HG03039 (cell line): ENCODE data around the gene ACTR3C.

Experiments used
- ATAC-seq: cut with Tn5 transposase; IDR thresholded peaks from one replicate; pipeline ENCODE4 v1.9.1; 2021; ENCODE audit warnings: mild to moderate bottlenecking, moderate library complexity; ENCODE audit not compliant: unreplicated experiment

Gene ACTR3C

DNA sequence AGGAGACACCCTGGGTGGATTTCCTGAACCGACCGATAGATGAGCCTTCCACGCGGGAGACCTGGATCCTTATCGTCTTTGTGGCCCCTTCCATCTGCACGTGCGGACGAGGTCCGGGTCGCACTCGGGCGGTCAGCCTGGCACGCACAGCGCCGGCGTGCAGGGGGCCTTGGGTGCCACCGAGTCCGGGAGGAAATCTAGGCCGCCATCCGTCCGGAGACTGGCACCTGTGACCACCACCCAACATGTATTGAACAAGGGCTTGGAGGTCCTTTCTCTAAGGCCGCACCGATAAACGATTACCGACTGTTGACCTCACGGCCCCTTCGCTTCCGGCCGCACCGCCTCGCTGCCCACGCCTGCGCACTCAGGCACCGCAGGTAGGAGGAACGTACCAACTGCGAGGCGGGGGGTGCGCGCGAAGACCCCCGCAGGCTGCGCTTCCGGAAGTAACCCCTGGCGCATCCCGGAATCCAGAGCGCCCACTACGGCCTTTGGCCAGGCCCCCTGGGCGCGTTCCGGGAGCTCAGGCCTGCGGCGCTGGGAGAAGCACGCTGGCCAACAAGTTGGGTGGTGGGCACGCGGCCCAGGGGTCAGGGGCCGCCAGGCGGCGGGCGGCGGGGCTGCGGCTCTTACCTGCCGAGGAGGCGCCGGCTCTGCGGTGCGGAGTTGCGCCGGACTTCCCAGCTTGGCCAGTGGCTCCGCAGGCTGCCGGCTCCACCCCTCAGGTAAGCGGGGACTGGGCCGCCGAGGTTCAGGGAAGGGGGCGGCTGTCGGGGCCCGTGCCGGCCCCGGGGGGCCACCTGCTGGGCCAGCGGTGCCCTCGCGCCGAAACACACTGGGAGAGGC is at the start of gene ACTR3C, which contains the start of gene LRRC61:
ACTR3C (minus strand) TSS at position 713 of the 849 bp plus-strand sequence. CDS start 28,249 bp downstream, outside the sequence.
LRRC61 (plus strand) TSS at position 523 of the 849 bp plus-strand sequence. CDS start 13,507 bp downstream, outside the sequence.
- peak; percentile 57 for ATAC-seq

DNA sequence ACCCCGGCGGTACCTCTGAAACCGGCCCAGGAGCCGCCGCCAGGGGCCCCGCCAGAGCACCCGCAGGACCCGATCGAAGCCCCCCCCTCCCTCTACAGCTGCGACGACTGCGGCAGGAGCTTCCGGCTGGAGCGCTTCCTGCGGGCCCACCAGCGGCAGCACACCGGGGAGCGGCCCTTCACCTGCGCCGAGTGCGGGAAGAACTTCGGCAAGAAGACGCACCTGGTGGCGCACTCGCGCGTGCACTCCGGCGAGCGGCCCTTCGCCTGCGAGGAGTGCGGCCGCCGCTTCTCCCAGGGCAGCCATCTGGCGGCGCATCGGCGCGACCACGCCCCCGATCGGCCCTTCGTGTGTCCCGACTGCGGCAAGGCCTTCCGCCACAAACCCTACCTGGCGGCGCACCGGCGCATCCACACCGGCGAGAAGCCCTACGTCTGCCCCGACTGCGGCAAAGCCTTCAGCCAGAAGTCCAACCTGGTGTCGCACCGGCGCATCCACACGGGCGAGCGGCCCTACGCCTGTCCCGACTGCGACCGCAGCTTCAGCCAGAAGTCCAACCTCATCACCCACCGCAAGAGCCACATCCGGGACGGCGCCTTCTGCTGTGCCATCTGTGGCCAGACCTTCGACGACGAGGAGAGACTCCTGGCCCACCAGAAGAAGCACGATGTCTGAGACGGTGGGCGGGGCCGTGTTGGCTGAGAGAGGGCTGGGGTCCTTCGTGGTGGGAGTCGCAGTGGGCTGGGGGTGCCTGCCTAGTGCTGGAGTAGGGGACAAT is 49.1 kb upstream of the ACTR3C start:
- ATAC-seq, result no peak

DNA sequence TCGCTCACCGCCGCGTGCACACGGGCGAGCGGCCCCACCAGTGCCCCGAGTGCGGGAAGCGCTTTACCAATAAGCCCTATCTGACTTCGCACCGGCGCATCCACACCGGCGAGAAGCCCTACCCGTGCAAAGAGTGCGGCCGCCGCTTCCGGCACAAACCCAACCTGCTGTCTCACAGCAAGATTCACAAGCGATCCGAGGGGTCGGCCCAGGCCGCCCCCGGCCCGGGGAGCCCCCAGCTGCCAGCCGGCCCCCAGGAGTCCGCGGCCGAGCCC is 48.6 kb upstream of the ACTR3C start:
- ATAC-seq, result no peak

DNA sequence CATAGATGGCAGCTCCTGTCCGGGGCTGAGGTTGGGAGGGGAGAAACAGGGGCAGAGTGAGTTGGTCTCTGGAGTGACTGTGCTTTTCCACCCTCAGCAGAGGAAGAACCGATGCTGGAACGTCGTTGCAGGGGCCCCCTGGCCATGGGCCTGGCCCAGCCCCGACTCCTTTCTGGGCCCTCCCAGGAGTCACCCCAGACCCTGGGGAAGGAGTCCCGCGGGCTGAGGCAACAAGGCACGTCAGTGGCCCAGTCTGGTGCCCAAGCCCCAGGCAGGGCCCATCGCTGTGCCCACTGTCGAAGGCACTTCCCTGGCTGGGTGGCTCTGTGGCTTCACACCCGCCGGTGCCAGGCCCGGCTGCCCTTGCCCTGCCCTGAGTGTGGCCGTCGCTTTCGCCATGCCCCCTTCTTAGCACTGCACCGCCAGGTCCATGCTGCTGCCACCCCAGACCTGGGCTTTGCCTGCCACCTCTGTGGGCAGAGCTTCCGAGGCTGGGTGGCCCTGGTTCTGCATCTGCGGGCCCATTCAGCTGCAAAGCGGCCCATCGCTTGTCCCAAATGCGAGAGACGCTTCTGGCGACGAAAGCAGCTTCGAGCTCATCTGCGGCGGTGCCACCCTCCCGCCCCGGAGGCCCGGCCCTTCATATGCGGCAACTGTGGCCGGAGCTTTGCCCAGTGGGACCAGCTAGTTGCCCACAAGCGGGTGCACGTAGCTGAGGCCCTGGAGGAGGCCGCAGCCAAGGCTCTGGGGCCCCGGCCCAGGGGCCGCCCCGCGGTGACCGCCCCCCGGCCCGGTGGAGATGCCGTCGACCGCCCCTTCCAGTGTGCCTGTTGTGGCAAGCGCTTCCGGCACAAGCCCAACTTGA is 48.0 kb upstream of the ACTR3C start:
- no peak for ATAC-seq

DNA sequence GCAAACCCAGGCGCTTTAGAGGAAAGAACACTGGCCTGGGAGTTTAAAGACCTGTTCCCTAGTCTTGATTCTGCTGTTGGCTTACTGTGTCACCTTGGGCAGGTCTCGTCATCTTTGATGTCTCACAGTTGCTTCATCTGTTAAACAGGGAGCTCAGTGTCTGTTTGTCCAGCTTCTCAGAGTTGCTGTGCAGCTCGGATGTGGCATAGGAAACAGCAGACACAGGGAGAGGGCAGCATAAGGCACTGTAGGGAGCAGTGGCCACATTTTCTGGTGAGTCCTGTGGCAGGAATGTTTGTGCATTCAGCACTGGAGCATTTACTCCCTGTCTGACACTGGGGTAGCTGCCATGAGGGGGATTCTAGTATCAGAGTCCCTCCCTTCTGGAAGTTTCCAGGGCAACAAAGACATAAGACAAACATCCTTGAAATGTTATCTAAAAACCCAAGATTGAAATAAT is 47.3 kb upstream of the ACTR3C start:
- no peak for ATAC-seq

DNA sequence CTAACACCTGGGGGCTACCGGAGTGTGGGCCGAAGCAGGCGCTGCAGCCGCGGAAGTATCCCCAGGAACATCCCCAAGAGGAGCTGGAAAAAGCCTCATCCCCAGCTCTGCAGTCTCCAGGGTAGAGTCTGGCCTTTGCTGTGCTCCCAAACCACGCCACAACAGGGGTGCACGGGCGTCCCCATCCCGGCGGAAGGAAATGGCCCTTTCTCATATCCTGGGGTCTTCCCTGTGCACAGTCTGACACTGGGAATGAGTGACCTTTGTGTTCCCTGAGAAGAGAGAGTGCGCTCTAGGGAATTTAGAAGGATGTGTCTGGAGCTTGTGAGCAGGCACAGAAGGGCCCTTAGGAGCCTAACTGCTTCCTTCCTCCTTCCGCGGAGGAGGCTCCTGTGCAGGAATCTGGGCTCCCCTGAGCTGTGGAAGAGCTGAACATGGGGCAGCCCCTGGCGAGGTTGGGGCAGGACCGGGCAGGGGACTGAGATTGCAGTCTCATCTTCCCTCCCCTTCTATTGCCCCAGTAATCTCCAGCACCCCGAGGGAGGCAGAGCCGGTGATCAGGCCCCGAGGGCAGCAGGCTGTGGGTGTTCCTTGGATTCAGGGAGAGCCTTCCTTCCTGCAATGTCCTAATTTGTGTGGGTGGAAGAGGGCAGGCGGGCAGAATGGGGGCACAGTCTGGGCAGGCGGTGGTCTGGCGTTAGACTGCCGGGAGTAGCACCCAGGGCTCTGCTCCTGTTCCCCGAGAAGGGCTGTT is 46.6 kb upstream of the ACTR3C start:
- ATAC-seq, result no peak

DNA sequence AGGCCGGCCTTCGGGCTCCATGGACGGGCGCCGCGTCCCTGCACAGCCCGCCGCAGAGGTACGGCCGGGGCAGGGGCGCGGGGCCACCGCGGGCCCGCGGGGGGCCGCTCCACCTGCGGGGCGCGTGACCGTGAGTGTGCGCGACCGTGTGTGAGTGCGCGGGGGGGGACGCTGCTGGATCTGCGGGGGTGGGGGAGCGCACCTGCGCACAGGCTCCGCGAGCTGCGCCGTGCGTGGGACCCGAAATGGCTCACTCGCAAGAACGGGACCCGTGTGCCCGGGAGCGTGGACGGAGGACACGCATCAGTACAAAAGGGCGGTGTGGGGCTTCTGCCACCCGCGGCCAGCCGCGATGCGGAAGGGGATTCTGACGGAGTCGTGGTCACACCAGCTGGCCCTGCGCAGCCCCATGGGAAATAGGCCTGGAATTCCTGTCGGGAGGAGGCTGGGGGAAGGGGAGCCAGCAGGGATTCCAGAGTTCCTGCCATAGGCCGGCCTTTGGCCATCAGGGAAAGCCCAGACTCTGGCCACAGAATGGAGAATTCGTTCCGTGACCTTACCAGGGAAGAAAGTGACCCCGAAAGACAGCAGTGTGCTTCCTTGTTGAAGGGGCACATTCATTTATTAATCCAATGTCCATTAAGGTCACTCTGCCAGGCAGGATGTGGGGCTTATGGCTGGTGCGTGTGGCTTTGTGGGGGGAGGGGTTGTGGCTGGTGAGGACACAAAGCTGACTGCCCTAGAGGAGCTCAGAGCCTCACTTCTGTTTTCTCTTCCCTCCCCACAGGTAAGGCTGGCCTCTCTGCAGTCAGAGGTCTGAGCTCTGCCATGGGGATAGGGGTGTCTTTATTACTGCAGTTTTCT is 45.8 kb upstream of the ACTR3C start:
- peak; percentile 30 for ATAC-seq

DNA sequence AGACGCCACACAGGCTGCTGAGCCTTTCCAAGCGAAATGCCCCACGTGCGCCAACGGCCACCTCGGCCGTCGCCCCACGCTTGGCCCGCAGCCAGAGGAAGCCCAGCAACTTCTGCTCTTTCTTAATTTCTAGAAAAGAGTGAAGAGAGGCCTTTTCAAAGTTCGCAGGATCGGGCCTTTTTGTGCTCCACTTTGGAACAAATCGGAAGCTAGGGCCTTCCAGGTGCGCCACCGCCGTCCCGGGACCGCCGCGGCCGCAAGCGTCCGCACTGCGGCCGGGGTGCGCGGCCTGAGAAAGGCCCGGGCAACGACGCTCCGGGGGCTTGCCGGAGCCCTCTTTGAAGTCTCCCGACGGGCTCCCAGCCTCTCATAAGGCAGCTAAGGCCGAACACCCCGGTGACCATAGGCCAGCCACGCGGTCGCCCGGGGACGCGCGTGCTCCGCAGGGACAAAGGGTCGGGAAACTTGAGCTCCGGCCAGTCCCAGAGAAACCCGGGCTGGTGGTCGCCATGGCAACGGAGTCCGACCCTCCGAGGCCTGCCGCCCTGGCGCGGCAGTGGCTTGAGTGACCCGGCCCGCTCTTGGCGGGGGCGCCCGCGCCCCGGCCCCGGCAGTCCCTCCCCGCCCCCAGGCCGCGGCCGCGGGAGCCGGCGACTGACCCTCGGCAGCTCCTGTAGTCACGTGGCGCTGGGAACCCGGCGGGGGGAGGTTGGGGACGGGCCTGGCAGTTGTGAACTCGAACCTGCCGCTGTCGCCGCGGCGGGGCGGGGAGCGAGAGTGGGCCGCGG is 44.9 kb upstream of the ACTR3C start, which contains the start of gene REPIN1:
REPIN1 (plus strand) TSS at position 727 of the 788 bp plus-strand sequence. CDS start 890 bp downstream, outside the sequence.
- ATAC-seq, result peak; percentile 50

DNA sequence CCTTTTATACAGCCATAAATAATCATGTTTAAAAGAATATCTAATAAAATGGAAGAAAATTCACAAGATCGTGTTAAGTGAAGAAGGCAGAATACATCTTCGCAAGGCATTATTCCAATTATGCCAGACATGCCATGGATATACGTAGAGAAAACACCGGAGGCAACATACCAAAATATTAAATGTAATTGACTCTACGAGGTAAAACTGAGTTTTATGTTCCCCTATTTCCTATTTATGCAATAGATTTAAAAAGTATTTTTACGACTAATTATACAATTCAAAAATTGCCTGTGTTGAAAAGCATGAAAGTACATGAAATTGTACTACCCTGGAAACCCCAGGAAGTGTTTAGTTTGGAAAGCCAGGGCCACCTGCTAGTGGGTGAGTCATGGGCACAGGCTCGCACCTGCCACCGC is 44.3 kb upstream of the ACTR3C start:
- no peak for ATAC-seq

DNA sequence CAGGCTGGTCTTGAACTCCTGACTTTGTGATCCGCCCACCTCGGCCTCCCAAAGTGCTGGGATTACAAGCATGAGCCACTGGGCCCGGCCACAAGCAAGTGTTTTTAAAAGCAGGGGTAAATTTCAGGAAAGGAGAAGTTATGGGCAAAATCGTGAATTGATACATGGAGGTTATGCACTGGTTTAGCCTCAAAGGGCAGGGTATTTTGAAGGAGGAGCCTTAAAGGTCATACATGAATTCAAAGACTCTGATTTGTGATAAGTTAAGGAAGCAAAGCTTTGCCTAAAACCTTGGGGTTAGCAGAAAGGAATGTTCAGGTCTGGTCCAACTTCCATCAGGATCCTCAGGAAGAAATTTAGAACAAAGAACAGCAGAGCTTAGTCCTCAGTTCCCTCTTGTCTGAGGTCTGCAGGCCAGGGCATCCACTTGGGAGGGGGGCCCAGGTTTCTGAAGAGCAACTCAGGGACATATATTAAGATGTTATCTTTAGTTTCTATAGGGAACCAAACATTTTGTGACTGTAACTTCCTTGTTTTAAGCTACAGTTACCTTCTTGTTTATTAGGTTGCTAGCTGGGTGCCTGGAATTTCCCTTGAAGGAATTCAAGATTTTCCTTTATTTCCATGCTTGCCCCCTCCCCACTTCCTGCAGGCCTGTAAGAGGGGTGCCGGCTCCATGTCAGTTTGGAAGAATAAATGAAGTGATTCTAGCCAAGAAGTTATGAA is 42.5 kb upstream of the ACTR3C start:
- ATAC-seq, result no peak

DNA sequence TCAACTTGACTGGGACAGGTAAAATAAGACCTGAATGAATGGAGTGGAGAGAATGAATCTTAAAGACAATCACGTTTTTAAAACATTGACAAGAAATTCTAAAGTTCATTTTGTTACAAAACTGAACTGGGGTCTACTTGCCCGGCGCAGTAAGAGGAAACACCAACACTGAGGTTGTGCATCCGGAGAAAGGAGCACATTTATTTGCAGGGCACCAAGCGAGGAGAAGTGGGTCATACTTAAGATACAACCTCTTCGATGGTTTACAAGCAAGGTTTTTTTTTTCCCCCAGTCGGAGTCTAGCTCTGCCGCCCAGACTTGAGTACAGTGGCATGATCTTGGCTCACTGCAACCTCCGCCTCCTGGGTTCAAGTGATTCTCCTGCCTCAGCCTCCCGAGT is 41.8 kb upstream of the ACTR3C start:
- ATAC-seq, result no peak

DNA sequence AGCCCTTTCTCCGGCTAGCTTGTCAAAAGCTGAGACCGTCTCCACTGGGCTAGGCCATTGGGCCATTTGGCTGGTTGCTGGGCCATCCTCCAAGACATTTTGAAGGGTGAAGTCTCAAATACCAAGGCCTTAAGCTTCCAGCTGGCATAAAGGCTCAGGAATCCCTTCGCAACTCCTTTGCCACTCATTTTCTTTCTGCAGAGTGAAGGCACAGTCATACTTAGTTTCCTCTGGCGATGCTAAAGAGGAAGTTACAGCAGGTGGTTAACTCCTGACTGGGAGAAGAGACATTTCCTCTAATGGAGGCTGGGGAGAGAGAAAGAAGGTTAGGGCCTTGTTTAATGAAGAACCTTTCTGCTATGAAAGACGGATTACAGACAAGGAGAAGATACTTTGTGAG is 40.5 kb upstream of the ACTR3C start:
- ATAC-seq, result no peak

DNA sequence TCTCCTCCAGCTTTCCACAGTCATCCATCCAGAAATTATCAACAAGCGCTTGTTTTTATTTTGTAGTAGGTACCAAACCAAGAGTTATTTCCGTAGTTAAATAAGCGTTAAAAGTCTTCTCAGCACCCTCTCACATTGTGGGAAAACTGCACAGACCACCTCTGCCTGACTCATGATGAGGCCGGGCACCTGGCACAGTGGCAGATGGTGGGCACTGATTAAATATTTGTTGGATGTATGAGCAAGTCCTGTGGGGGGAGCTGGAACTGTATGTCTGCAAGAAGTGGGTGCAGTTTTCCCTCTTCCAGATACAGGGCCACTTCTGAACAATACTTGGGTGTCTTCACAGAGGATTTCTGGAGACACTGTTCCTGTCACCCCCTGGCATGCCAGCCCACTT is 40.0 kb upstream of the ACTR3C start:
- no peak for ATAC-seq

DNA sequence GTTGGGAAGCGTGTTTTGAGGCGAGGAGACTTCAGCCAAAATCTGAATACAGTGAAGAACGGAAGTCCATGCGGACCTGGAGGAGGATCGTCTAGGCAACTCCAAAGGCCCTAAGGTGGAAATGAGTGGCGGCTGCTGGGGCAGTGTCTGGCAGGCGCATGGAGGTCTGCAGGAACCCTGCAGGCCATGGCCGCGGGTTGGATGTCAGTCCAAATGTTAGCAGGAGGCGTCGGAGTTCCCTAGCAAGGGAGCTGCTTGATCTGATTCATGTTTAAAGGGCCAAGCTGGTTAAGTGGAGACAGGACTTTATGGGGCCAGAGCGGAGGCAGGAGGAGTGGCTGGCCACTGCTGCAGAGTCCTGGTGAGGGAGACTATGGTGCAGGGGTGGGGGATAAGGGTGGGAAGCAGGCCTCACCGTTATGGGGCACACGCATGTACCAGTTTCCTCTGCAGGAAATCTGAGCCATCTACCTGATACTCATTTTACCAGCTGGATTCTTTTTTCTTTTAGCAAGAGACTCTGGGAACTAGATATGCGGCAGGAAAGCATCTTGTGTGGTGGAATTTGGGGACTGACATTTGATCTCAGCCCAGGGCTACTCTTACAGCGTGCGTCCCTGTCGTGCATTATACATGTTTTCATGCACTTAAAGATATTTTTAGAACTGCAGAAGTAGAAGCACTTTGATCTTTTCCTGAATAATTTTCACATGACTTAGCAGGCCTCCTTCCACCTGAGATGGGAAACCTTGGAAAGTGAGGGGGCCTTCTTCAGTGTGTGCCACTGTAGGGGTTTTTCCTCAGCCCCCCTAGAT is 38.7 kb upstream of the ACTR3C start:
- ATAC-seq, result no peak

DNA sequence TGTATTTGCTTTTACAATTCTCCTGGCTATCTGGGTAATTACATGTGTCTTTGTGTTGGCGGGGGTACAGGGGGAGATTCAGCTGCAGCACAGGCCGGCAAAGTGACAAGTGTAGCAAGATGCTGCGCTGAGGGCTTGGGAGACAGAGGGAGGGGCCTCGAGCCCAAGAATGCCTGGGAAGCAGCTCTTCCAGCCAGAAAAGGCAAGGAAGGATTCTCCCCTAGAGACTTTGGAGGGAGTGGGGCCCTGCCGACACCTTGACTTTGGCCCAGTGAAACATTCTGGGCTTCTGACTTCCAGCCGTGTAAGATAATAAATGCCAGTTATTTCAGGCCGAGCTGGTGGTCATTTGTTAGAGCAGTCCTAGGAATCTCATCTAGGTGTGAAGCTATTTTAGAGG is 38.1 kb upstream of the ACTR3C start:
- ATAC-seq, result no peak

DNA sequence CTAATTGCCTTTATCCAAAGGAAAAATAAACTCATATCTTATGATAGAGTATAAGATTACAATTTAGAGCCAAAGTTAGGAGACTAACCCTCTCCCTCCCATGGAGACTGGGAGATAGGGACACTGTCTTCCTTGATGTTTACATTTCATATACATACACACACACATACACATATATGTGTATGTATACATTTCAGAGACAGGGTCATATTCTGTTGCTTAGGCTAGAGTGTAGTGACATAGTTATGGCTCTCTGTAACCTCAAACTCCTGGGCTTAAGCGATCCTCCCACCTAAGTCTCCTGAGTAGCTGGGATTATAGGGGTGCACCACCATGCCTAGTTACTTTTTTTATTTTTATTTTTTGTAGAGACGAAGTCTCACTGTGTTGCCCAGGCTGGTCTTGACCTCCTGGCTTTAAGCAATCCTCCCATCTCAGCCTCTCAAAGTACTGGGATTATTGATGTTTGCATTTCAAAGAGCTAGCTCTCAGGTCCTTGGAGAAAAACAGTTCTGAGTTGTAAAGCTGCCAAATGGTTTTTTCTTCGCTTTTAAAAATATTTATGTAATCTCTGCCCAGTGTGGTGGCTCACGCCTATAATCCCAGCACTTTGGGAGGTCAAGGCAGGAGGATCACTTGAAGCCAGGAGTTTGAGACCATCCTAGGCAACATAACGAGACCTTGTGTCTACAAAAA is 37.2 kb upstream of the ACTR3C start:
- ATAC-seq, result no peak
